GM19025 (cell line): ENCODE measurements around the gene TNNC1.

Experiments
- ATAC-seq: cut with Tn5 transposase; IDR thresholded peaks from one replicate; pipeline ENCODE4 v1.9.1; 2021; ENCODE audit warnings: mild to moderate bottlenecking, low read depth, moderate library complexity; ENCODE audit not compliant: unreplicated experiment

TNNC1 gene

DNA sequence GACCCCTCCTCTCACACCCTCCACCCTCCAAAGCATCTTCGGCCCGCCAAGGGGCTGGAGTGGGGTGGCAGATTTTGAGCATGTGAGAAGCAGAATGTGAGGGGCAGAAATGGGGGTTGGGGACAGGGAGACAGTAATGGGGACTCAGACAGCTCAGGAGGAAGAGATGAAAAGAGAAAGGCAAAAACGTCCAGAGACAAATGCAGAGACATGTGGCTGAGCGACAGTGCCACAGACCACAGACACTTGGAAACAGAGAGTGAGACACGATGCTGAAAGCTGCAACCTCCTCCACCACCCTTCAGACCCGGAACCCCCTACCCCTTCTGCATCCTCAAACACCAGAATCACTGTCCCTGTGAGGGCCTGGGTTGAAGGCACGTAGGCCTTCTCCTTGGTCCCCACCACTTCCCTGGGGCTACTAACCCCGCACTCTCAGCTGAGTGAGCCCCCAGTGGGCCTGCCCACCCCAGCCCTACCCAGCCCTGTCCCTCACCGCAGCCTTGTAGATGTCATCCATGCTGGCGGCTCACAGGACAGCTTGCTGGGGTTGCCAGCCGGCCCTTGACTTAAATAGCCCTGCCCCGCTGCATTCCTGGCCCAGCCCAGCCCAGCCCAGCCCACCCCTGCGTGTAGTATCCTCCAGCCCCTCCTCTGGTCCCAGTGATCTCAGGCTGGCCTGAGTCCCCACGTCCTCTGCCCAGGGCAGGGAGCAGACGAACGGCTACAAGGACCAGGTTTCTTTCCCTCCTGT, at the start of gene TNNC1:
Gene TNNC1 (minus strand): TSS at position 546 of the 754 bp plus-strand sequence. CDS start 26 bp downstream, at position 520.
- ATAC-seq: no peak

DNA sequence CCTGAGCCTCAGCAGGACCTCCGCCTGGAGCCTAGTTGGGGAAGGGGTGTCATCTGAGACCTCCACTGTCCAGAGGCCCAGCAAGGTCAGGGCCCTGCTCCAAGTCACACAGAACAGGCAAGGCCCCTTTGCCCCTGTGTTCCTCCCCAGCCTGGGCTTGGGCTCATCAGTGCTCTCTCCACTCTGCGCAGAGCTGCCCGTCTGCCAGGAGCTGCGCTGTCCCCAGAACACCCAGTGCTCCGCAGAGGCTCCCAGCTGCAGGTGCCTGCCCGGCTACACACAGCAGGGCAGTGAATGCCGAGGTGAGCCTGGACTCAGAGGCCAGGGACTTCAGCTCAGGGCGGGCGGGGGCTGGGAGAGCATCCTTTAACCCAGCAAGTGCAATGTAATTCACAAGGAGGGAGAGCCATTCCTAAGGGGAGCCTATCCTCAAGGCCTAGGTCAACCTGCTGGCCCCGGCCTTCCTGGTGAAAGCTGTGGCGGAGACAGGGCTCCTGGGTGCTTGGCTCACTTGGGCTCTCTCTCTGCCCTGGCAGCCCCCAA, 49.0 kb upstream of the TNNC1 start:
- no peak for ATAC-seq

DNA sequence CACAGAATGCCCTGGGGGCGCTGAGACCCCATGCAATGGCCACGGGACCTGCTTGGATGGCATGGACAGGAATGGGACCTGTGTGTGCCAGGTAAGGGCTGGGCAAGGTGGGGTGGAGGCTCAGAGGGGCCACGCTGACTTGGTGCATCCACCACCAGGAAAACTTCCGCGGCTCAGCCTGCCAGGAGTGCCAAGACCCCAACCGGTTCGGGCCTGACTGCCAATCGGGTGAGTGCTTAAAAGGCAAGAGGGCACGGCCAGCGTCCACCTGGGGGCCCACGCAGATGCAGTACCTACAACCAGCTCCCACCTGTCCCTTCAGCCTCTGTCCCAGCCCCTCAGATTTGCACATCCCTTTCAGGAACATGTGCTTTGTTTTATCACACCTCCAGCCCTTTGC, 48.2 kb upstream of the TNNC1 start:
- ATAC-seq: no peak

DNA sequence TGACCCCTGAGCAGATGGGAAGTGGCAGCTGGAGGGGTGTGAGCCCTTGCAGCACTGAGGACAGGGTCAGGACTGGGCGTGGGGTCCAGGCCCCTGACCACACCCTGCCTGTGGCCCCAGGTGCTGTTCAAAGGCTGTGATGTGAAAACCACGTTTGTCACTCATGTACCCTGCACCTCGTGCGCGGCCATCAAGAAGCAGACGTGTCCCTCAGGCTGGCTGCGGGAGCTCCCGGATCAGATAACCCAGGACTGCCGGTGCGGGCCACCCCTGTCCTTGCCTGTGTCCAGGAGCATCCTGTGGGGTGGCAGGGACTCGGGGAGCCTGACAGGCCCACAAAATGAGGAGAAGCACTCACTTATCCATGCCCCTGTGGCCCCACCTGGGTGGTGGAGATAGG, 47.2 kb upstream of the TNNC1 start:
- ATAC-seq: no peak

DNA sequence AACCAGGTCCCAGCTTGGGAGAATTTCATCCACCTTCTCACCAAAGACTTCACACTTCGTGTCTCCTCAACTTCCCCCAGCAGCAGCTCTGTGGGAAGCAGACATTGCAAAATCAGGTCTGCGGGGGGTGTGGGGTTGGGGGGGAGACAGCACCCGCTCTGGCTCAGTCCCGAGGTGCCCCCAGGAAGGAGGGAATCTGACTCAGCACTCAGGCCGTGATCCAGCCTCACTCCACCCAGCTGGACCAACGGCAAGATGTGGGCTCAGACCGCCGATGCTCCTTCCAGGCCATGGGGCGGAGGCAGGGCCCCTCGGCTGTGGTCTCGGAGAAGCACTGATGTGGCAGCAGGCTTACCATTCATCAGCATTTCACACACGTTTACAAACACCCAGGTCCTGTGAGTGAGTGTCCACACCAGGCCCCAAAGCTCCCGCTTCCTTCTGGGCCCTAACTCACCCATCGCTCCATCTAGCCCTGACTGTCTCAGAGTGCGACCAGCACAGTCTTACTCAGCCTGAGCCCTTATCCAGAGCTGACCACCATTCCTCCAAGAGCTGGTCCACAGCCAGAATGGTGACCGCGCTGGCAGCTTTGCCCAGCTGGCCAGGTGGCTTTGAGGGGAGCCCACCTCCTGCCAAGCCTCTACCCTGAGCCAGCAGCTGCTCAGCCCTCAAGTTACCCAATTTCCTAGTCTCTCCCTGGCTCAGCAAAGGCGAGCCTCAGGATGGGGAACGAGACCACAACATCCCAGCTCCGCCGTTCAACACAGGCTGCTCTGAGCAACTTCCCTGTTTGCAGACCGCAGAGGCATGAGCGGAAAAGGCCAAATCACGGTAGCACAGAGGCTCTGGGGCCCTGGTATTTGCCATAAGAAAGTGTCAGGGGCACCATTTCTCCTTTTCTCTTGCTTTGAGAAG, 44.6 kb upstream of the TNNC1 start:
- no peak for ATAC-seq

DNA sequence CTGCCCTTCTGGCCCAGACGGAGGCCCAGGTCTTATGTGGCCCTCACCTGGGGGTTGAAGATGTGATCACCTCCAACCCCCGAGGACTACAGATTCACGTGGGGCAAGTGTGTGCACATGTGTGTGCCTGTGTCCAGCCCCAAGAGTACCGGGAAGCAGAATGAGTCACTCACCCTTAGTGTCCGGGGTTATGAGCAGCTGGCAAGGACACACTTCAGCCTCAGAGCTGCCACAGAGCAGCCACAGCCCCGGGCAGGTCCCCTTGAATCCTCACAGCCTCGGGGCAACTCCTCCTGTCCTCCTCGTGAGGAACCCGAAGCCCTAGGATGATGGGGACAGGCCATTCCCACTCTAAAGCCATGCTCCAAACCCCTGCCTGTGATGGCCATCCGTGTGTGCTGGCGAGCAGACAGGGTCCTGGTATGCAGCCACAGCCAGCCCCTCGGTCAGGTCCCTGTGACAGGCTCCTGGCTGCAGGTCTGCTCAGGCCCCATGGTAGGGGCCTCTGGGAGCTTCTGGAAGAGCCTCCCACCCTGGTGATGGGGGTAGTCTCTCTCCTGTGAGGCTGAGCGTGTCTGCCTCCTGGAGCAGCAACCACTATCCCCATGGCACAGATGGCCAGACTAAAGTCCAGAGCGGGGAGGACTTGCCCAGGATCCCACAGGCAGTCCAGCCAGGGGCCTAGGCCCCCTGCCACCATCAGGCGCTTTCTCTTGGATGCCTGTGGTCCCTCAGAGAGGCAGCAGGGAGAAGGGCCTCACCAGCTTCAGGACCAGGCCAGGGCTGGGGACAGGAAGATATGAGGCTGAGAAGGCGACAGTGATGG, 42.1 kb upstream of the TNNC1 start:
- no peak for ATAC-seq

DNA sequence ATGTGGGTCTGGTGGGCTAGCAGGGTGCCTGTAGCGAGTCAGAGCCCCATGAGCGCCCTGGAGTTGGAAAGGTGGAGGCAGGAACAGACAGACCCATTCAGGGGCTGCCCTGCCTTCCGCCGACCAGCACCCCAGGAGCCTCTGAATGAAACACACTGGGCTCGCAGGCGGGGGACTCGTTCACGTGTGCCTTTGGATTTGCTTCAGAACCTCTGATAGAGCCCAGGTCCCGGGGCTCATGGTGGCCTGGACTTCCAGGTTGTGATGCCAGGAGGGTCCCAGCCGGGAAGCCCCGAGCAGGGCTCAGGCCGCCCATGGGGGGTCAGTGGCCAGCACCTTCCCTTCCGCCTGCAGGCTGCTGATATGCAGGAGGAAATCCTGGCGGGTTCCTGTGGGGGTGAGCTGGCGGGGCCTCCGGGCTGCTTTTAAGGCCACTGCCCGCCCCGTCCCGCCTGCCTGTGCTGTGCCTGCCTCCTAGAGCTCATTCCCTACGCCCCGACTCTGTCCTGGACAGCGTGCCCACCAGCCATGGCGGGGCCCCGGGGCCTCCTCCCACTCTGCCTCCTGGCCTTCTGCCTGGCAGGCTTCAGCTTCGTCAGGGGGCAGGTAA, 41.1 kb upstream of the TNNC1 start, which contains the start of gene STAB1:
Gene STAB1 (plus strand): TSS at position 453 of the 610 bp plus-strand sequence. CDS start 76 bp downstream, at position 529.
- ATAC-seq: no peak

DNA sequence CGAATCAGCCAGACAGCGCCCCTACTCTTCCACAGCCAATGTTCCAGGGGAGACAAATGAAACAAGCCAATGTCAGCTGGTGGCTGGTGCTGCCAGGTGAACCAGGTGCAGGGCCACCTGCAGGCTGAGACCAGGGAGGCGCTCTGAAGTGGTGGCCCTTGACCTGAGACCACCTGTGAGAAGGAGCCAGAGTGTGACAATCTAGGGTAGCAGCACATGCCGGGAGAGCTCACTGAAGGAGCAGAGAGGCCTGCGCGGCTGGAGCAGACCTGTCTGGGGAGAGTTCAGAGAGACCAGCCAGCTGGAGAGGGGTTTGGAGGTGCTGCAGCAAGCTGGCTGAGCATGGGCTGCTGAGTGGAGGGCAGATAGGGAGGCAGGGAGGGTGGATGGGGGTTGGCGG, 40.6 kb upstream of the TNNC1 start:
- no peak for ATAC-seq

DNA sequence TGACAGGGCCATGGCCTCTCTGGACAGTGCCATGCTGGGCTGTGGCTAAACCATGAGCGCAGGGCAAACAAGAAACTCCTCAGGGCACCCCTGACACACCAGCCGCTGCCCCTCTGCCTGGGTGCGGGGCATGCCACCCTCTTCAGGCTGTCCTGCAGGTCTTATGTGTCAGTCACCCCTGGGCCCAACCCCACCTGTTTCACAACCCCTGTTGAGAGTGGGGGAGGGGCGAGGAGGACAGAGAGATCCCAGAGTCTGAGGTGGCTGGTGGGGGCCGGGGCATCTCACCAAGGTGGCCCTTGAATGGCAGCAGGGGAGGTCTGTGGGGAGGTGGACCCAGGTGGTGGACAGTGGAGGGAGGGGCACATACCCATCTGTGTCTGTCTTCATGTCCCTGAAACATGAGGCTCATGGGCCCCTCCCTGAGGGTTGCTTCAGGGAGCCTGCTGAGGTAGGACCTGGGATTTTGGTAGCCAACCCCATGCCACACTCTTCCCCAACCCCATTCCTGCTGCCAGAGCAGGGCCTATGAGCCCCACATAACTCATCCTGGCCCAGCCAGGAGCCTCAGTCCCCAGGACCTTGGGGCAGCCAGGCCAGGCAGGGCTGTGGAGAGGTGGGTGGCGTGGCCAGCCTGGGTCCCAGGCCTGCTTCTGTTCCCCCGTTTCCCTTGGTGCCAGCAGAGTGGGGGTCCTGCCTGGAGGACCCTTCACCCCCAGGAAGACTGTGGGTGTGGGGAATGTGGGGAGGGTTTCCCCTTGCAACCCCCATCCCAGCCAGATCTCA, 39.6 kb upstream of the TNNC1 start:
- no peak for ATAC-seq

DNA sequence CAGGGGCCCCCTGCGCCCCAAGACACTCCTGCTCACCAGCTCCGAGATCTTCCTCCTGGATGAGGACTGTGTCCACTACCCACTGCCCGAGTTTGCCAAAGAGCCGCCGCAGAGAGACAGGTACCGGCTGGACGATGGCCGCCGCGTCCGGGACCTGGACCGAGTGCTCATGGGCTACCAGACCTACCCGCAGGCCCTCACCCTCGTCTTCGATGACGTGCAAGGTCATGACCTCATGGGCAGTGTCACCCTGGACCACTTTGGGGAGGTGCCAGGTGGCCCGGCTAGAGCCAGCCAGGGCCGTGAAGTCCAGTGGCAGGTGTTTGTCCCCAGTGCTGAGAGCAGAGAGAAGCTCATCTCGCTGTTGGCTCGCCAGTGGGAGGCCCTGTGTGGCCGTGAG, 38.2 kb upstream of the TNNC1 start:
- no peak for ATAC-seq

DNA sequence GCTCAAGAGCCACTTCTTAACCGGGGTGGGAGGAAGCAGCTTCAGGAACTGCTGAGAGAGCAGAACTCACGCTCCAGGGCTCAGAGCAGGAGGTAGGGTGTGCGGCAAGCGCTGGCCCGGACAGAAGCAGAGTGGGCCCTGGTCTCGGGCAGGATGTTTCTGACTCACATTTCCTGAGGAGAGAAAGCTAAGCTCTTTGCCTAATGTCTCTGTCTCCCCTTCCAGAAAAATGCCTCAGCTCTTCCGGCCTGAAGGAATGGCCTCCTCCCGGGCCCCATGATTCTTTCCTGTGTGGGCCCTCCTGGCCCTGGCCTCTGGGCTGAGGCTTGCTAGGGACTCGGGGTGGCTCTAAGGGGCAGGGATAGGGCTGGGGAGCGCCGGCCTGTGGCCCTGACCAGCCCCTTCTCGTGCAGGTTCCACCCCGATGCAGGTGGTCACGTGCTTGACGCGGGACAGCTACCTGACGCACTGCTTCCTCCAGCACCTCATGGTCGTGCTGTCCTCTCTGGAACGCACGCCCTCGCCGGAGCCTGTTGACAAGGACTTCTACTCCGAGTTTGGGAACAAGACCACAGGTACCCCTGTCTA, 37.2 kb upstream of the TNNC1 start:
- no peak for ATAC-seq

DNA sequence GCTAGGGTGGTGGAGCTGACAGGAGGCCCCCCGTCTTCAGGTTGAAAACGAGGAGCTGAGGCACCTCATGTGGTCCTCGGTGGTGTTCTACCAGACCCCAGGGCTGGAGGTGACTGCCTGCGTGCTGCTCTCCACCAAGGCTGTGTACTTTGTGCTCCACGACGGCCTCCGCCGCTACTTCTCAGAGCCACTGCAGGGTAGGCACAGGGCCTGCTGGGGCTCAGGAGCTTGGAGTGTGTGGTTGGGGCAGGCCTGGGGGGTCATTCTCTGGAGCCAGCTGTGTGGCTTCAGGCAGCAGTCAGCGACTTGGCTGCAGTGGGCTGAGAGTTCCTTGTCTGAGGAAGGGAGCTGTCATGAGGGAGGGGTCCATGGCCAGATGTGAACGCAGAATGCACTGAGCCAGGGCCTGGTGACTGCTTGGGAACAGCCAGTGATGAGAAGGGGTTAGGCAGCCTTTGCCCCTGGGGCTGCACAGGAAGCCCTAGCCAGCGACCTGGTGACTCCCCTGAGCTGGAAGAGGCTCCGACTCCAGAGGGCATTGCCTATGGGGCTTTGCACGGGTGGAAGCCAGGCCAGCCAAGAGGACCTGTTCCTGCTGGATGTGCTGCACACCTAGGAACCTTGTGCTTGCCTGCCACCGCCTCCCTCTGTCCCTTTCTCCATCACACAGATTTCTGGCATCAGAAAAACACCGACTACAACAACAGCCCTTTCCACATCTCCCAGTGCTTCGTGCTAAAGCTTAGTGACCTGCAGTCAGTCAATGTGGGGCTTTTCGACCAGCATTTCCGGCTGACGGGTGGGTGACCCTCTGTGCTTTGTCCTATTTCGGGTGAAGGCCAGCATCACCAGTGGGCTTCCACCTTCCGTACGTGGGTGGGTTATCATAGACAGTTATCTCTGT, 36.4 kb upstream of the TNNC1 start:
- ATAC-seq: no peak

DNA sequence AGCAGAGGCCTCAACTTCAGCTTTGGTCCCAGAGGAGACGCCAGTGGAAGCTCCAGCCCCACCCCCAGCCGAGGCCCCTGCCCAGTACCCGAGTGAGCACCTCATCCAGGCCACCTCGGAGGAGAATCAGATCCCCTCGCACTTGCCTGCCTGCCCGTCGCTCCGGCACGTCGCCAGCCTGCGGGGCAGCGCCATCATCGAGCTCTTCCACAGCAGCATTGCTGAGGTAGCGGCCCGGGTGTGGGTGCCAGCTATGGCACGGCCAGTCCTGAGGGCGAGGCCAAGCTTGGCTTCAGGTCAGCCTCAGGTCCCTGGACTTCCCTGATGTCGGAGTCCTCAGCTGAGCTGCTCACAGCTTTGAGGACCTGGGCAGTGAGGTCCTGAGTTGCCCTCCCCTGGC, 35.6 kb upstream of the TNNC1 start:
- no peak for ATAC-seq

DNA sequence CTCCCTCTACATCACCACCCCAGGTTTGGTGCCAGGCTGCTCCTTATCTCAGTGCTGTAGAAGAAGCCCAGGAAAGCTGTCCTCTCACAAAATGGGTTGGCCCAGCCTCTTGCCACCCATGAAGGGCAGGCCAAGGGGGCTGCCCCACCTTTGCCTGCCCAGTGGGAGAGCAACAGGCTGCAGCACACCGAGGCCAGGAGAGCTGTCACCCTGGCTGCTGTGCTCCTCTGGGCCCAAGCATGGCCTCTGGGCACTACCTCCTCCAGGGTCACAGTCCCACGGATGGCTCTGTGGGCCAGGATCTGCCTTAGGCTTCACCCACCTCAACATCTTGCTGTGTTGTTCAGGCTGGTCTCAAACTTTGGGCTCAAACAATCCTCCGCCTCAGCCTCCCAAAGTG, 34.9 kb upstream of the TNNC1 start:
- no peak for ATAC-seq

DNA sequence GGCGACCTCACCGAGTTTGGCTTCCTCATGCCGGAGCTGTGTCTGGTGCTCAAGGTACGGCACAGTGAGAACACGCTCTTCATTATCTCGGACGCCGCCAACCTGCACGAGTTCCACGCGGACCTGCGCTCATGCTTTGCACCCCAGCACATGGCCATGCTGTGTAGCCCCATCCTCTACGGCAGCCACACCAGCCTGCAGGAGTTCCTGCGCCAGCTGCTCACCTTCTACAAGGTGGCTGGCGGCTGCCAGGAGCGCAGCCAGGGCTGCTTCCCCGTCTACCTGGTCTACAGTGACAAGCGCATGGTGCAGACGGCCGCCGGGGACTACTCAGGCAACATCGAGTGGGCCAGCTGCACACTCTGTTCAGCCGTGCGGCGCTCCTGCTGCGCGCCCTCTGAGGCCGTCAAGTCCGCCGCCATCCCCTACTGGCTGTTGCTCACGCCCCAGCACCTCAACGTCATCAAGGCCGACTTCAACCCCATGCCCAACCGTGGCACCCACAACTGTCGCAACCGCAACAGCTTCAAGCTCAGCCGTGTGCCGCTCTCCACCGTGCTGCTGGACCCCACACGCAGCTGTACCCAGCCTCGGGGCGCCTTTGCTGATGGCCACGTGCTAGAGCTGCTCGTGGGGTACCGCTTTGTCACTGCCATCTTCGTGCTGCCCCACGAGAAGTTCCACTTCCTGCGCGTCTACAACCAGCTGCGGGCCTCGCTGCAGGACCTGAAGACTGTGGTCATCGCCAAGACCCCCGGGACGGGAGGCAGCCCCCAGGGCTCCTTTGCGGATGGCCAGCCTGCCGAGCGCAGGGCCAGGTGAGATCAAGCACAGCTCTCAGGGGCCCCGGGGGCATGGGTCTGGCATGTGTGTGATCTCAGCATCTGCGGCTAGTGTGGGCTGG, 34.2 kb upstream of the TNNC1 start:
- ATAC-seq: no peak

DNA sequence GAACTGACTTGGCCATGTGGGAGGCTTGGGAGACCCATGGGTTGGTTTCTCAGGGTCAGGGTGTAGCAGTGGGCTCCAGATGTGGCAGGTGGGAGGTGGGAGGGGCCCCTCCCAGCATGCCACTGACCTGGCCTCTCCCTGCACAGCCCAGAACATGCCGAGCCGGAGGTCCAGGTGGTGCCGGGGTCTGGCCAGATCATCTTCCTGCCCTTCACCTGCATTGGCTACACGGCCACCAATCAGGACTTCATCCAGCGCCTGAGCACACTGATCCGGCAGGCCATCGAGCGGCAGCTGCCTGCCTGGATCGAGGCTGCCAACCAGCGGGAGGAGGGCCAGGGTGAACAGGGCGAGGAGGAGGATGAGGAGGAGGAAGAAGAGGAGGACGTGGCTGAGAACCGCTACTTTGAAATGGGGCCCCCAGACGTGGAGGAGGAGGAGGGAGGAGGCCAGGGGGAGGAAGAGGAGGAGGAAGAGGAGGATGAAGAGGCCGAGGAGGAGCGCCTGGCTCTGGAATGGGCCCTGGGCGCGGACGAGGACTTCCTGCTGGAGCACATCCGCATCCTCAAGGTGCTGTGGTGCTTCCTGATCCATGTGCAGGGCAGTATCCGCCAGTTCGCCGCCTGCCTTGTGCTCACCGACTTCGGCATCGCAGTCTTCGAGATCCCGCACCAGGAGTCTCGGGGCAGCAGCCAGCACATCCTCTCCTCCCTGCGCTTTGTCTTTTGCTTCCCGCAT, 33.4 kb upstream of the TNNC1 start:
- no peak for ATAC-seq
